ENCODE results near the gene PMAIP1. TPM values are rescaled to one million over a fixed set of nuclear protein-coding genes. Genes with fewer than 3 reads are reported as not detected.

The PMAIP1 gene
- total RNA-seq, 3 donors from 2014 or later: 1.1 to 7.5 (median 5.3) TPM

DNA sequence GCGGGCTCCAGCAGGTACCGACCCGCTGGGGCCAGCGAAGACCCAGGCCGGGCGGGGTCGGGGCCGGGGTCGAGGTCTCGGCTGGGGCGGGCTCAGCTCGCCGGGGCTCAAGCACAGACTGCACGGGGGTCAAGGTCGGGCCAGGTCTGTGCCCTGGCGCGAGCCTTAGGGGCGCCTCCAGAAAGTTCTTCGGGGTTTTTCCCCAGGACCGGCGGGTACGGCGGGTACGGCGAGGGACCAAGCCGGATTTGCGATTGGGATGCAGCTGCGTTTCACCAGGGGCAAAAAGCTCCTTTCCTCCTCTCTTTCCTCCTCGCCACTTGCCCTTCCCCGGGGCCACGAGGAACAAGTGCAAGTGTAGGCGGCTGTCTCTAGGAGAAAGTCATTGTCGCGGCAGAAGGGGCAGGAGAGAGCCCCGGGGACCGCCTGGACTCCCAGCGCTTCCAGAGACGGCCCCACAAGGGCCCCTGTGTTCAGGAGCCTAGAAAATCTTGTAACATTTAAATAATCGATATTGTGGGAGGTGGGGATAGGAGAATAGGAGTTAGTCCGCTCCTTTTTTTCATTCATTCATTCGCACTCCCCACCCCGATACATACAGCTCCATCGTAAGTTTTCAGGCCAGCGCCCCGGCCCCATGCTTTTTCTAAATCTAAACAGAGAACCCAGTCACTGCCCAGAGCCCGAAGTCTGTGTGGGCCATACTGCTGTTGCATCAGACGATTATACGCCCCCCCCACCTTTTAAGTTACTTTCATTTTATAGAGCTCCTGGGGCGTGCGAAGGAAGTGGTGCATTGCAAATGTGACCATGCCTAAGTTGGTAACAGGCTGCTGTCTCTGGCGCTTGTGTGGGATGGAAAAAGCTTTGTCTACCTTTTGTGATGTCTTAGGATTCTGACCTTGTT is 679 bp downstream of the PMAIP1 start:
- Histone ChIP-seq H3K9me3 (no peaks in the 10 kb centered on the region), H3K4me3 (peak overlapping the region; percentile 46 to 70 (median 68)), H3K27me3 (no peaks in the 10 kb centered on the region), H3K27ac (peak overlapping the region; percentile 83 to 91), H3K36me3 (no peaks in the 10 kb centered on the region), H3K4me1 (no peaks in the 10 kb centered on the region)
- intact Hi-C loops (cut with DNase I; ENCODE audit: low total_unique reads): no loop called here
- TF ChIP-seq POLR2AphosphoS5 (IDR thresholded peaks at IDR 0.05): no peak
- peak in 1 of 2 donors; percentile 28 for DNase-seq (ENCODE audit: low spot score in 2 of 2)

DNA sequence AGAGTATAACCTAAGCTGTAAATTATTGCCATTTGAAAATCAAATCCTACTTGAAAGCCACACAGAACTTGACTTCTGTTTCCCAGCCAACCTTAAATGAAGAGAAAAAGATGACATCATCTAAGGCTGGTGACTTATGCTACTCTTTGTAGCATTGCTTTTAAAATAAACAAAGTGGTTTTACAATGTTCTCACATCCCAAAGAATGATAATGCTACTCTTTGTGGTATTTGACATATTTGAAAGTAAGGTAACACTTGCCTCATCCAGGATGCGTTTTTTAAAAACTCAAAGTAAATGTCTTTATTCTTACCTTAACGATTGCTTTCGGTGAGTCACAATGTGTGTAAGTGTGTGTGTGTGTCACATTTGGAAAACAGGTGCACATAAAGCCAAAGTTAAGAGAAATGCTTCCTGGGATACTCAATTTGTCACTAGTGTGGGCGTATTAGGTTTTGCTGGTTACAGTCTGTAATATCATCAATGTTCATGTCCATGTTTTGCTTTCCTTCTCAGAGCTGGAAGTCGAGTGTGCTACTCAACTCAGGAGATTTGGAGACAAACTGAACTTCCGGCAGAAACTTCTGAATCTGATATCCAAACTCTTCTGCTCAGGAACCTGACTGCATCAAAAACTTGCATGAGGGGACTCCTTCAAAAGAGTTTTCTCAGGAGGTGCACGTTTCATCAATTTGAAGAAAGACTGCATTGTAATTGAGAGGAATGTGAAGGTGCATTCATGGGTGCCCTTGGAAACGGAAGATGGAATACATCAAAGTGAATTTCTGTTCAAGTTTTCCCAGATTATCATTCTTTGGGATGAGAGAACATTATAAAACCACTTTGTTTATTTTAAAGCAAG is 2.6 kb downstream of the PMAIP1 start:
- no peaks in the 10 kb centered on the region for H3K27me3 ChIP-seq
- H3K9me3 ChIP-seq: no peaks in the 10 kb centered on the region
- TF ChIP-seq POLR2AphosphoS5 (IDR thresholded peaks at IDR 0.05) (no peak), POLR2A (IDR thresholded peaks at IDR 0.05) (no peak)
- TF ChIP-seq, protein P1, sequence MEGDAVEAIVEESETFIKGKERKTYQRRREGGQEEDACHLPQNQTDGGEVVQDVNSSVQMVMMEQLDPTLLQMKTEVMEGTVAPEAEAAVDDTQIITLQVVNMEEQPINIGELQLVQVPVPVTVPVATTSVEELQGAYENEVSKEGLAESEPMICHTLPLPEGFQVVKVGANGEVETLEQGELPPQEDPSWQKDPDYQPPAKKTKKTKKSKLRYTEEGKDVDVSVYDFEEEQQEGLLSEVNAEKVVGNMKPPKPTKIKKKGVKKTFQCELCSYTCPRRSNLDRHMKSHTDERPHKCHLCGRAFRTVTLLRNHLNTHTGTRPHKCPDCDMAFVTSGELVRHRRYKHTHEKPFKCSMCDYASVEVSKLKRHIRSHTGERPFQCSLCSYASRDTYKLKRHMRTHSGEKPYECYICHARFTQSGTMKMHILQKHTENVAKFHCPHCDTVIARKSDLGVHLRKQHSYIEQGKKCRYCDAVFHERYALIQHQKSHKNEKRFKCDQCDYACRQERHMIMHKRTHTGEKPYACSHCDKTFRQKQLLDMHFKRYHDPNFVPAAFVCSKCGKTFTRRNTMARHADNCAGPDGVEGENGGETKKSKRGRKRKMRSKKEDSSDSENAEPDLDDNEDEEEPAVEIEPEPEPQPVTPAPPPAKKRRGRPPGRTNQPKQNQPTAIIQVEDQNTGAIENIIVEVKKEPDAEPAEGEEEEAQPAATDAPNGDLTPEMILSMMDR (IDR thresholded peaks at IDR 0.05): no peak
- no peak overlapping the region for H3K4me3 ChIP-seq
- H3K27ac ChIP-seq: no peak overlapping the region
- intact Hi-C loops (cut with DNase I; ENCODE audit: low total_unique reads): no loop called here
- H3K4me1 ChIP-seq: no peaks in the 10 kb centered on the region
- no peak for DNase-seq (ENCODE audit: low spot score in 2 of 2)
- H3K36me3 ChIP-seq: no peaks in the 10 kb centered on the region

DNA sequence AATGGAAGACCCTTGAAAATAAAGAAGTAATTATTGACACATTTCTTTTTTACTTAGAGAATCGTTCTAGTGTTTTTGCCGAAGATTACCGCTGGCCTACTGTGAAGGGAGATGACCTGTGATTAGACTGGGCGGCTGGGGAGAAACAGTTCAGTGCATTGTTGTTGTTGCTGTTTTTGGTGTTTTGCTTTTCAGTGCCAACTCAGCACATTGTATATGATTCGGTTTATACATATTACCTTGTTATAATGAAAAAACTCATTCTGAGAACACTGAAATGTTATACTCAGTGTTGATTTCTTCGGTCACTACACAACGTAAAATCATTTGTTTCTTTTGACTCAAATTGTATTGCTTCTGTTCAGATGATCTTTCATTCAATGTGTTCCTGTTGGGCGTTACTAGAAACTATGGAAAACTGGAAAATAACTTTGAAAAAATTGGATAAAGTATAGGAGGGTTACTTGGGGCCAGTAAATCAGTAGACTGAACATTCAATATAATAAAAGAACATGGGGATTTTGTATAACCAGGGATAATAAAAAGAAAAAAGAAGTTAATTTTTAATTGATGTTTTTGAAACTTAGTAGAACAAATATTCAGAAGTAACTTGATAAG is 3.3 kb downstream of the PMAIP1 start:
- Histone ChIP-seq H3K4me1 (no peaks in the 10 kb centered on the region), H3K27me3 (no peaks in the 10 kb centered on the region), H3K36me3 (no peaks in the 10 kb centered on the region), H3K9me3 (no peaks in the 10 kb centered on the region), H3K4me3 (no peak overlapping the region), H3K27ac (no peak overlapping the region)
- intact Hi-C loops (cut with DNase I; ENCODE audit: low total_unique reads): no loop called here
- TF ChIP-seq, protein P1 (IDR thresholded peaks at IDR 0.05): no peak
- TF ChIP-seq POLR2A (IDR thresholded peaks at IDR 0.05): no peak
- TF ChIP-seq POLR2AphosphoS5 (IDR thresholded peaks at IDR 0.05): no peak
- DNase-seq (ENCODE audit: low spot score in 2 of 2): no peak

DNA sequence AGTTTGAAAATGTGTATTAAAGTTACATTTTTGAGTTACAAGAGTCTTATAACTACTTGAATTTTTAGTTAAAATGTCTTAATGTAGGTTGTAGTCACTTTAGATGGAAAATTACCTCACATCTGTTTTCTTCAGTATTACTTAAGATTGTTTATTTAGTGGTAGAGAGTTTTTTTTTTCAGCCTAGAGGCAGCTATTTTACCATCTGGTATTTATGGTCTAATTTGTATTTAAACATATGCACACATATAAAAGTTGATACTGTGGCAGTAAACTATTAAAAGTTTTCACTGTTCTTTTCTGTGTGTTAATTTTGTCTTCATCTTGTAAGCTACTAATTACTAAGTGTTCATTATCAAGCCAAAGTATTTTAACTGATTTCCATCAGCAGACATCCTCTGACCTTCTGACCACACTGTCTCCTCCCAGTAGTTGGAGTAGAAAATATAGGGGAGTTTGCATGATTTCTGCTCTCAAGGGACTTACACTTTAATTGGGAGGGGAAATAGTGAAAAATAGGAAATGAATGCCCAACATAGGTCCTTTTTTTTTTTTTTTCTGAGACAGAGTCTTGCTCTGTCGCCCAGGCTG is 4.3 kb downstream of the PMAIP1 start:
- DNase-seq (ENCODE audit: low spot score in 2 of 2): no peak
- Histone ChIP-seq H3K36me3 (no peaks in the 10 kb centered on the region), H3K27me3 (peaks cover 0 to 5% of the 10 kb centered on the region in 2 donors), H3K4me1 (no peaks in the 10 kb centered on the region), H3K9me3 (no peaks in the 10 kb centered on the region), H3K4me3 (no peak overlapping the region), H3K27ac (no peak overlapping the region)
- intact Hi-C loops (cut with DNase I; ENCODE audit: low total_unique reads): no loop called here
- TF ChIP-seq POLR2A (IDR thresholded peaks at IDR 0.05) (no peak), POLR2AphosphoS5 (IDR thresholded peaks at IDR 0.05) (no peak)
- TF ChIP-seq, protein P1 (IDR thresholded peaks at IDR 0.05): no peak

DNA sequence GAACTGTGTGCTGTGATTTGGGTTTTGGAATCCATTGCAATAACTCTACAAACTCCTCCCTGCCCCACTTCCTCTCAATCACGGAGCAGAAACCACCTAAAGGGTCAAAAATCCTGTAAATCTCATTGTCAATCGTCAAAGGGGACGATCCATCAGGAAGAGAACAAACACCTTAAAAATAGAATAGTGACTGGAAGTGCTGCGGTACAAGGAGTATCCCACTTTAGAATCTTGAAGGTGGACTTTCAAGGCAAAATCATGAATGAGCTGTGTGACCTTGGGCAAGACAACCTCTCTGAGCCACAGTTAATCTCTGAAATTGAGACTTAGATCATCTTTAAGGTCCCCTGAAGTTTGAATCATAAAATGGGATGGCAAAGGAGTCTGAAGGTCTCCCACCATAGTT is 5.9 kb downstream of the PMAIP1 start:
- Histone ChIP-seq H3K27ac (no peak overlapping the region), H3K4me3 (no peak overlapping the region), H3K4me1 (no peaks in the 10 kb centered on the region), H3K36me3 (no peaks in the 10 kb centered on the region), H3K9me3 (no peaks in the 10 kb centered on the region), H3K27me3 (peaks cover 0 to 5% of the 10 kb centered on the region in 2 donors)
- intact Hi-C loops (cut with DNase I; ENCODE audit: low total_unique reads): no loop called here
- TF ChIP-seq POLR2A (IDR thresholded peaks at IDR 0.05) (no peak), POLR2AphosphoS5 (IDR thresholded peaks at IDR 0.05) (no peak)
- TF ChIP-seq, protein P1 (IDR thresholded peaks at IDR 0.05): no peak
- no peak for DNase-seq (ENCODE audit: low spot score in 2 of 2)
